EL (cell line): ENCODE data around the gene PRRC2A.

Experiments used
- DNase-seq: peaks from one replicate; pipeline ENCODE4 v3.0.0-alpha.2; 2016

PRRC2A gene

GRCh38 chr6:31626952-31627351, 6.4 kb downstream of the PRRC2A start:
- no peak for DNase-seq

GRCh38 chr6:31627690-31628287, 7.3 kb downstream of the PRRC2A start:
- no peak for DNase-seq

- no peak for DNase-seq
These were observed 8.5 kb downstream of the PRRC2A start for GRCh38 chr6:31629014-31629413.

- DNase-seq, result no peak
These were observed 9.8 kb downstream of the PRRC2A start for GRCh38 chr6:31630177-31630934.

- no peak for DNase-seq
These were observed 10.7 kb downstream of the PRRC2A start for GRCh38 chr6:31631209-31631608.

- no peak for DNase-seq
These were observed 11.3 kb downstream of the PRRC2A start for GRCh38 chr6:31631681-31632278.

GRCh38 chr6:31632279-31632946, 11.9 kb downstream of the PRRC2A start:
- no peak for DNase-seq

- no peak for DNase-seq
These were observed 12.9 kb downstream of the PRRC2A start for GRCh38 chr6:31633447-31633846.

- DNase-seq, result peak; percentile 69
These were observed 13.6 kb downstream of the PRRC2A start for GRCh38 chr6:31634131-31634530.

GRCh38 chr6:31634969-31635575, 14.6 kb downstream of the PRRC2A start:
- no peak for DNase-seq

- no peak for DNase-seq
These were observed 16.4 kb downstream of the PRRC2A start for GRCh38 chr6:31636698-31637596.

GRCh38 chr6:31639043-31639442, 18.5 kb downstream of the PRRC2A start:
- no peak for DNase-seq

- peak; percentile 75 for DNase-seq
These were observed 18.9 kb downstream of the PRRC2A start for GRCh38 chr6:31639449-31639861.

GRCh38 chr6:31640612-31641011, 20.1 kb downstream of the PRRC2A start:
- DNase-seq, result no peak

- no peak for DNase-seq
These were observed 20.9 kb downstream of the PRRC2A start for GRCh38 chr6:31641370-31641769.

GRCh38 chr6:31642798-31643570, 22.5 kb downstream of the PRRC2A start:
- DNase-seq, result no peak

- DNase-seq, result no peak
These were observed 23.4 kb downstream of the PRRC2A start for GRCh38 chr6:31643818-31644454.

GRCh38 chr6:31645325-31645724, 24.8 kb downstream of the PRRC2A start:
- no peak for DNase-seq

- peak; percentile 85 for DNase-seq
These were observed 31.2 kb downstream of the PRRC2A start for GRCh38 chr6:31651602-31652191.
